ENCODE measurements around the gene ZNF644.

- TF ChIP-seq, protein P1, sequence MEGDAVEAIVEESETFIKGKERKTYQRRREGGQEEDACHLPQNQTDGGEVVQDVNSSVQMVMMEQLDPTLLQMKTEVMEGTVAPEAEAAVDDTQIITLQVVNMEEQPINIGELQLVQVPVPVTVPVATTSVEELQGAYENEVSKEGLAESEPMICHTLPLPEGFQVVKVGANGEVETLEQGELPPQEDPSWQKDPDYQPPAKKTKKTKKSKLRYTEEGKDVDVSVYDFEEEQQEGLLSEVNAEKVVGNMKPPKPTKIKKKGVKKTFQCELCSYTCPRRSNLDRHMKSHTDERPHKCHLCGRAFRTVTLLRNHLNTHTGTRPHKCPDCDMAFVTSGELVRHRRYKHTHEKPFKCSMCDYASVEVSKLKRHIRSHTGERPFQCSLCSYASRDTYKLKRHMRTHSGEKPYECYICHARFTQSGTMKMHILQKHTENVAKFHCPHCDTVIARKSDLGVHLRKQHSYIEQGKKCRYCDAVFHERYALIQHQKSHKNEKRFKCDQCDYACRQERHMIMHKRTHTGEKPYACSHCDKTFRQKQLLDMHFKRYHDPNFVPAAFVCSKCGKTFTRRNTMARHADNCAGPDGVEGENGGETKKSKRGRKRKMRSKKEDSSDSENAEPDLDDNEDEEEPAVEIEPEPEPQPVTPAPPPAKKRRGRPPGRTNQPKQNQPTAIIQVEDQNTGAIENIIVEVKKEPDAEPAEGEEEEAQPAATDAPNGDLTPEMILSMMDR (conservative IDR thresholded peaks at IDR 0.05), result no peak
- TF ChIP-seq EZH2 (IDR thresholded peaks at IDR 0.05; ENCODE audit: low read depth), result no peak
Observed at GRCh38 chr1:90919190-90919719, 102.6 kb downstream of the ZNF644 start.
